Iris pigment epithelial cell (primary cell): ENCODE measurements around the gene SNTB2.
A peak's percentile ranks its signal among the peaks of the same experiment; 100 is the strongest.

ENCODE experiments used
- DNase-seq: peaks from one replicate; pipeline ENCODE4 v3.0.0-alpha.2; 2011; ENCODE audit warnings: low read depth

SNTB2 gene

DNA sequence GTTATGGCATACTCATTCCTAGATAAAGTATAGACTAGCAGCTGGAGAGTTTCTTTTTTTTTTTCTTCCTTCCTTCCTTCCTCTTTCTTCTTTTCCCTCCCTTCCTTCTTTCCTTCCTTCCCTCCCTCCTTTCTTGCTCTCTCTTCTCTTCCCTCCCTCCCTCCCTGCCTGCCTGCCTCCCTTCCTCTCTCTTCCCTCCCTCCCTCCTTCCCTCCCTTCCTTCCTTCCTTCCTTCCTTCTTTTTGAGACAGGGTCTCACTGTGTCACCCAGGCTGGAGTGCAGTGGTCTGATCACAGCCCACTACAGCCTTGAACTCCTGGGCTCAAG is 7.0 kb upstream of the SNTB2 start:
- no peak for DNase-seq

DNA sequence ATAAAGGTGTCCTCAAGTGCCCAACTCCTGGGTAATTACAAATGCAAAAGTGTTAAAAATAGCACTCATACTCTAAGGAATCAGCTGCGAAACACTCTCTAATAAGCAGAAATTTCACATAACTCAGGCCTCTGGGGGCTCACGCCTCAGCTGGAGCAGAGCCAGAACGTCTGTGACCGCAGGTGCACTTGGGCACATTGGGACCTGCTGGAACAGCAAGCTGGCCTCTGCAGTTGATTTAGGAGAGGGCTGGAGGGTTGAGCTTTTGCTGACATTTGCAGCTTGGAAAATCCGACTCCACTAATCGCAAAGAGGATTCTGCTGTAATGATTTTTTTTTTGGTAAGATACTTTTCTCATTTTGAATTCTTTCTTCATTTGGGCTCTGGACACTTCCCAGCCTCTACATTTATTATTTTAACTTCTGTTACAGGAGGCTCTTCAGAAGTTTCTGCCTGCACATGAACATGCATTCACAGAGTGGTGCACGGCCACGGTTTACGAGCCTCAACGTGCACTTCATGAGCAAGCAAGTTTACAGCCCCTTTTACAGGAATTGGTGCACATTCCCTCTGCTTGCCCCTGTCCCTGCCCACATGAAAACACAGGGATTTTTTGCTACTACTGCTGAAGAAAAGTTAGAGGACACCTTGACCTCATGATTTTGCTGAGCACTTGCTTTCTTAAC is 4.1 kb upstream of the SNTB2 start:
- DNase-seq, result no peak

DNA sequence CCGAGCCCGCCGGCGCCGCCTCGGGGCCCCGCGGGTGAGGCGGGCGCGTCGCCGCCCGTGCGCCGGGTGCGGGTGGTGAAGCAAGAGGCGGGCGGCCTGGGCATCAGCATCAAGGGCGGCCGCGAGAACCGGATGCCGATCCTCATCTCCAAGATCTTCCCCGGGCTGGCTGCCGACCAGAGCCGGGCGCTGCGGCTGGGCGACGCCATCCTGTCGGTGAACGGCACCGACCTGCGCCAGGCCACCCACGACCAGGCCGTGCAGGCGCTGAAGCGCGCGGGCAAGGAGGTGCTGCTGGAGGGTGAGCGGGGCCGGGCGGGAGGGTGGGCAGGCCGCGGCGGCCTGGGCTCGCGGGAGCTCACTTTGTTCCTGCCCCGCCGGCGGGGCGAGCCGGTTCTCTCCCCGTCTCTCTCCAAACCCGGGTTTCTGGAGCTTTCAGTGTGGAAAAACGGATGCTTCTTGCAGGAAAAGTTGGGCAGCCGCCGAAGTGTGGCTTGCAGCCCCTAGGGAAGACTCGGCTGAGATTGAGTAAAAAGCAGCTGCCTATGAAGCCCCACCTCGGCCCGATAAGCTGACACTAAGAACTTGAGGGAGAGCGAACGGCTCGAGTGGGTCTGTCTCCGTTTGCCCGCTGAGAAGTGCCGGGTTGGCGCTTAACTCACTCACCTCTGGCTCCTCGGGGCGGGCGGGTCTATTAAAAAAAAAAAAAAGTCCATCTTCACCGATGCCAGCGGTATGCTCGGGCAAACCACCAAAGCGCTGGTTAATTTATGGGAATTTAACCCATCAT is 677 bp downstream of the SNTB2 start:
- DNase-seq, result peak; percentile 47

DNA sequence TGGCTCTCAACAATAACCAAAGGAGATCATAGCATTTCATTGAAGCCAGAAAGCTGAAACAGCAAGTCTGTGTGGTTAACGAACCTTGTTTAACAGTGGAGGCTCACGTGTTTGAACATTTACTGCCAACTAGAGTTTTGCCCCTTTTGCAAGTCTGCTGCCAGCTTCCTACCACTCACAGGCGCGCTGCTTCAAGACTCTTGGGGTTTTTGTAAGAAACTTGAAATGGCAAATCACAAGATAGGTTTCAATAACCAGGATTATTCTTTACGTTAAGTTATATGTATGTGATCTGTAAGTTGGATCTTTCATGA is 1.2 kb downstream of the SNTB2 start:
- DNase-seq, result no peak

DNA sequence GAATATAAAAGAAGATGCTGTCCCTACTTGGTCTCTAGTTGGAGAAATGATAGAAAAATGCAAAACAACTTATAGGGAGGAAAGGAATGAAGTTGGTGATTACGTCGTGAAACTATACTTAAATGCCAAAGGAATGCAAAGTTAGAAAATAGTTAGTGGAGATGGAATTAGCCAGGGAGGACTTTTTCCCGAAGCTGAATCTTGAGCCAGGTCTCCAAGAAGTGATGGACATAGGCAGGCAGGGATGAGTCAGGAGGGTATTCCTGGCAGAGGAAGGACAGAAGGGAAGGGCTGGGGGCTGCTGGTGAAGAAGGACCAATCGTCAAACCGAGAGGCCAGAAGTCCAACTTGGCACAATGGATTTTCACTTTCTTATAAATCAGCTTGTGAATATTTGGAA is 1.8 kb downstream of the SNTB2 start:
- peak; percentile 57 for DNase-seq

DNA sequence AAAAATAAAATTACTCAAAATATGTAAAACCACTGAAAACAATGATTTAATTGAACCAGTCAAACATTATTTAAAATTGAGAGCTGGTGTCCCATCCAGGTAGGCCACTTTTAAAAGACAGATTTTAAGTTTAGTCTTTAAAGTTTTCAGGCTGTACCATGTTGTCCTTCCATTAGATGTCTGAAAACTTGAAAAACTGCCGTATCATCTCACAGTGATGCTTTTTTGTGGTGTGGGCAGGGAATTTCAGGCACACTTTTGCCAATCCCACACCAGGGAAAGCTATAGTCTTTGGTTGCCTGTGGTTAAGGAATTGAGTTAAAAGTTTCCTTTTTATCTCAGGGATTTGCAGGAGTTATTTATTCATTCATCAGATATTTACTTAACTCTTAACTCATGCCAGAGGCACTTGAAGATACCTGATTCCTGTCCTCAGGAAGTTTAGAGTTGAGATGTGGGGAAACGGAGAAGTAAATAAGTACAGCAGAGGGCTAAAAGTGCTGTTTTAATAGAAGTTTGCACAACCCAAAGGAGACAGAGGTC is 3.2 kb downstream of the SNTB2 start:
- no peak for DNase-seq

DNA sequence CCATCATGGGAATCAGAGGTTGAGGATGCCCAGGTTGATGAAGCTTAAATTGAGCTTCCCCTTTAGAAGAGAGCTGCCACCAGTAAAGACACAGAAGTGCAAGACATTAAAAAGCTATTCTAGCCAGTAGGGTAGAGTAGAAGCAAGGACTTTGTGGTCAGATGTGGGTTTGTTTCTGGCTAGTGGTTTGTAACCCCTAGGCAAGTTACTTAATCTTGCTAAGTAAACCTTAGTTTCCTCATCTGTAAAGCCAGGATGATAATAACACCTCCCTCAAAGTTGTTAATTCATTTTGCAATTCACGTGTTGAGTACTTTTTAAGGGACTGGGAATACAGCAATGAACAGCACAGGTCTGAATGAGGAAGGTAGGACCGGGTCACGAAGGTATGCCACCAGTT is 3.6 kb downstream of the SNTB2 start:
- DNase-seq, result peak; percentile 55

DNA sequence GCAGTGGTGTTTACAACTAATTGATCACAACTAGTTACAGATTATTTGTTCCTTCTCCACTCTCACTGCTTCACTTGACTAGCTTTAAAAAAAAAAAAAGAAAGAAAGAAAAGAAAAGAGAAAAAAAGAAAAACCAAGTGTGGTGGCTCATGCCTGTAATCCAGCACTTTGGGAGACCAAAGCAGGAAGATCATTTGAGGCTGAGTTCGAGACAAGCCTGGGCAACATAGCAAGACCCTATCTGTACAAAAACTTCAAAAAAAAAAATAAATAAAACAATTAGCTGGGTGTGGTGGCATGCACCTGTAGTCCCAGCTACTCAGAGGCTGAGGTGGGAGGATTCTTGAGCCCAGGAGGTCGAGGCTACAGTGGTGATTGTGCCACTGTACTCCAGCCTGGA is 4.2 kb downstream of the SNTB2 start:
- DNase-seq, result no peak

DNA sequence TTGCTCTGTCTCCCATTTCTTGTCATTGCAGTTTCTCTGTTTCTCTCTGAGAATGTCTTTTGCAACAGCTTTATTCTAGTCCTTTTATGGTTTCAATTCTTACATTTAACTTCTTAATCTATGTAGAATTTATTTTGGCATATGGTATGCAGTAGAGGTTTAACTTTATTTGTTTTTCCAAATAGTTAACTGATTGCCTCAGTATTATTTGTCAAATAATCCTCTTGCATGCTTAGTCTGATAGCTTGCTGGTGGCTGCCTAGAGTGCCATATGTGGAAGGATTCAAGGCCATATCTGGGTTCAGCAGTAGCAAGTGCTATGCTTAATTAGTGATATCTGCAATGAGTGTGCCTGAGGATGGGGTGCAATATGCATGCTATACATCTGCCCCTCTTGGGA is 6.9 kb downstream of the SNTB2 start:
- DNase-seq, result peak; percentile 54

DNA sequence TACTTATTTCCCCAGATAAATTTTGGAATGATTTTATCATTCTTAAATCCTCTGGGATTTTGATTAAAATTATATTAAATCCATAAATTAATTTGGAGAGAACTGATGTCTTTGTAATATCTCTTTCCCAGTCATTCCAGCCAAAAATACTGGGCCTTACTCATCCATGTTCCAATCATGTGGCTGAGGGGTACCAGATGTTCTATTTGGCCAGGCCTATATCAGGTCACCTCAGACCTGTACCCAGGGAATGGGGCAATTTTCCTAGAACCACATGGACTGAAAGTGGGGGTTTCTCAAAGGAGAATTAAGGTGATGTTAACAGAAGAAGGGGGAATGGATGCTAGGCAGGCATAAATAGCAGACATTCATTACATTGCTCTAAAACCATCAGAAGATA is 7.5 kb downstream of the SNTB2 start:
- DNase-seq, result no peak

DNA sequence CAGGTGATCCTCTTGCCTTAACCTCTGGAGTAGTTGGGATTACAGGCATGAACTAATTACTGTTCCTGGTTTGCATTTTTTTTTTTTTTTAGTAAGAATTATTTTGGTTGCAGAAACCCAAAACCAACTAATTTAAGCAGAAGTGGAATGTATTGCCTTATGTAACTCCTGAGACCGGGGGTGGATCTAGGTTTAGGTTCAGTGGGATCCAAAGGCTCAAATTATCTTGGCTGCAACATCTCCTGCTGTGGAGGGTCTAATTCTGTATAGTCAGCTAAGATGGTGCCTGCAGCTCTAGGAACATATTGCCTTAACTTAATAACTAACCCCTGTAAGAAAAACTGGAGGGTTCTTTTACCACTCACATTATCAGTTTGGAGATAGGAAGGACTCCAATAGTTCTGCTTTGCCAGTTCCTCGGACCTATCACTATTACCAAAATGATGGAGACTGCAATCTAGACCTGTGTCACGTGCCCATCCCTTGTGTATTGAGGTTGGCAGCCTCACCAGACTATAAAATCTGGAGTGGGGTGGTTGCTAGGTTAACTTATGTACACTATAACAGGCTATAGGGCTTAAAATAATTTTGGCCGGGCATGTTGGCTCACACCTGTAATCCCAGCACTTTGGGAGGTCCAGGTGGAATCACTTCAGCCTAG is 8.5 kb downstream of the SNTB2 start:
- DNase-seq, result no peak

DNA sequence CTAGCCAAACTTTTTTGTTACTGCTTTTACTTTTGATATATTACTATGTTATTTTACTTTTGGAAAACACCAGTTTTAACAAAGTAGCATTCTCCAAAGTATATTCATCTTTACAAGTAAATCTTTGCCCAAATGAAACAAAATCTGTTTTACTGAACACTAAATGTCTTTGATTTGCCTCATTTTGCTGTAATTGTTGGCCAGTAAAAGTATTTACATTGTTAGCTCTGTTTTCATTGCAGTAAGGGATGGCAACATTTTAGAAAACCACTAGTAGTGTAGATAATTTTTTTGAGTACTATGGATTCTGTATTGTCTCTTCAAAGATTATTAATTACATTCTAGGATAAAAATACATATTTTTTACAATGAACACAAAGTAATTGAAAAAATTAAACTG is 10.6 kb downstream of the SNTB2 start:
- DNase-seq, result no peak

DNA sequence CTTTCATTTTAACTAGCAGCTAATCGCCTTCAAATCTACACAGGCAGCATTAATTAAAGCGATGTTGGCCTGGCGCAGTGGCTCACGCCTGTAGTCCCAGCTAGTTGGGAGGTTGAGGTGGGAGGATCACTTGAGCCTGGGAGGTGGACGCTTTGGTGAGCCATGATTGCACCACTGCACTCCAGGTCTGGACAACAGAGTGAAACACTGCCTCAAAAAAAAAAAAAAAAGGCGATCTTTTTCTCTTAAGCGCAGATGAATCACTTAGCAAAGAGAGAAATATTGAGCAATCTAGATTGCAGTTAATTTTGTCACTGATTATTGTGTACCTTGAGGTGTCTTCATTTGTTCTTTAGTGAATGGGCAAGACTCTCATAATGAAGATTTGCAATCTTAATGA is 12.4 kb downstream of the SNTB2 start:
- DNase-seq, result peak; percentile 91

DNA sequence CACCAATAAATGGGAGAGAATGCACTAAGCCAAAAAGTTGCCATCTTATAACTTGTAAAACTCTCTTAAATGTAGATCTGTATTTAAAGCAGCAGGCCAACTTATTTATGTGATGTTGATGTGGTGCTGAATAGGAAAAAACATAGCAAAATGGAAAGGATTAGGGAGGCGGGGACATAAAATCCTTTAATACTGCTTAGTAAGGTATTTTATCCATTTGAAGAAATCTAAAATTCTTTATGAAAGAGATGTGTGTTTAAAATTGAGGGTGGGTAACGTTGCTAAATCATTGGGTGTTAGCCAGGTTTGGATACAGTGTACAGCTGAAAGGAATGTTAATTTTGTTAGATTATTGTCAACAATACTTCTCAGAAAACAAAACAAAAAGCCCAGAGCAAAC is 14.3 kb downstream of the SNTB2 start:
- no peak for DNase-seq

DNA sequence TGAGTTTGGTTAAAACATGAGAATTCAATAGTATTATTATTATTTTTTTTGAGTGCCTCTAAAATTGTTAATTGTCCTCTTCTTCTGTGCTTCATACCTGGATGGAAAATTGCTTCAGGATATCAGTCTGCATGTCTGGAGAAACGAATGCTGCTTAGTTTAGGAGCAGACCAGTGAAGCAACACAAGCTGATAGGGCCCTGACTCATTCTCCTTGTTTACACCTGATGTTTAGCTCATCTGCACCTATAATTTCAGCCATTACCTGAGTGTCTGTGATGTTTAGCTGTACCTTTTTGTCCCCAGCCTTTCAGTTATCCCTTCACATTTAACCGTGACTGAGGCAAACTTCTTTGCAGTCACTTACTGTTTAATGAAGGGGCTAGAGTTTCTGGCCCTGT is 14.8 kb downstream of the SNTB2 start:
- peak; percentile 49 for DNase-seq

DNA sequence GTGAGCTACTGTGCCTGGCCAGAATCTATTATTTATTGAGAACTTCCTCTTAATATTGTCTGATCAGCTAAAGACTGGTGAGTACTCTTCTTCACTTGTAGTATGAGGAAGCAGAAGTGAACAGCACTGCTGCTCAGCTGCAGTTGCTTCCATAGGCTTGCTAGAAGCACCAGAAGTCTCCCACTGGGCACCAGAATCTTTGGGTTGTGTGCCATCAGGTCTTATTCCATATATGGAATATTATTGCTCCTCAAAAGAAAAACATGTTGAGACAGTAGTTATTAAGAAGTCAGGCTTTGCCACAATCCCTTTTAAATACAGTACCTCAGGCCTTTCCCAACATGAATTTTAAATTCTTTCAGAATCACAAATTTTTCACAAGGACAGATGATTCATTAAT is 17.2 kb downstream of the SNTB2 start:
- DNase-seq, result no peak

DNA sequence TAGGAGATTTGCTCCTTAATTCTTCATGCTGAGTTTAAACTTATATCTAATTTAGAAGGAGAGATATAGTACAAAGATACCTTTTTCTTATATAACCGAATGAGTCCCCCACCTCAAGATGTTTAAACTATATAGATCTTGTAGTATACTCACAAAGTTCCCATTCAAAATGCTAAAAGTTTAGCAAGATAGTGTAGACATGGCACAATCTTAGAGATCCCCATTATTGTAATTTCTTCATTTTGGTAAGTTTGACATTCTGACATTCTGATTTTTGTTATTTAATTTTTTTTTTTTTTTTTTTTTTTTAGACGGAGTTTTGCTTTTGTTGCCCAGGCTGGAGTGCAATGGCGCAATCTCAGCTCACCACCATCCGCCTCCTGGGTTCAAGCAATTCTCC is 22.8 kb downstream of the SNTB2 start:
- no peak for DNase-seq

DNA sequence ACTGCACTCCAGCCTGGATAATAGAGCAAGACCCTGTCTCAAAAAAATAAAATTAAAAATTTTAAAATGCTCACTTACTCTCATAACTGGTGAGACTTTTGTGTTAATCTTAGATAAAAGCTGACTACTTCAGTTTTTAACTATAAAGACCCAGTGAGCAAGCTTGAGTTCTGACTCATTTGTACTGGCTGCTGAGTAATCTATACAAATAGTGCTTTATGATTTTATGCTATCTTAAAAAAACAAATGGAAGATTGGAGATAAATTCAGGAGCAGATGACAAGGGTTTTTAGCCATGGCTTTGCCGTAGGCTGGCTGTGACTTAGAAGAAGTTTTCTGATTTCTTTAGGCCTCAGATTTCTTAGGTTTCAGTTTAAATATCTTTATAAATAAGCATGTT is 30.5 kb downstream of the SNTB2 start:
- peak; percentile 70 for DNase-seq

DNA sequence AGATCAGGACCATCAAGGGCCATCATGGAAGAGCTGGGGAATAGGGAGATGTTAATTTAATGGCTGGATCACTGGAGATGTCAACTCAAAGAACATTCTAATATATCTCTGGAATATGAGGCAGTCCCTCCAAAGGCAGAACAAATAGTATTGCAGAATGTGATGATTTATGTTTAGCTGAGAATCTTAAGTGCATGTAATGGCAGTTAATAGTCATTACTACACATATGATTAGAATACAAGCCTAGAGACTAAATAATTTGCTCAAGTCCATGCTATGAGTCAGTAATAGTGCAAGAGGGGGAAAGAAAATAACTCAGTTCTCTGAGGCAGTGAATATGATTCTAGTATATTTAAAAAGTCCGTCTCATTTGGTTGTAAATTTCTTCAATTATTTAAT is 32.3 kb downstream of the SNTB2 start:
- DNase-seq, result no peak

DNA sequence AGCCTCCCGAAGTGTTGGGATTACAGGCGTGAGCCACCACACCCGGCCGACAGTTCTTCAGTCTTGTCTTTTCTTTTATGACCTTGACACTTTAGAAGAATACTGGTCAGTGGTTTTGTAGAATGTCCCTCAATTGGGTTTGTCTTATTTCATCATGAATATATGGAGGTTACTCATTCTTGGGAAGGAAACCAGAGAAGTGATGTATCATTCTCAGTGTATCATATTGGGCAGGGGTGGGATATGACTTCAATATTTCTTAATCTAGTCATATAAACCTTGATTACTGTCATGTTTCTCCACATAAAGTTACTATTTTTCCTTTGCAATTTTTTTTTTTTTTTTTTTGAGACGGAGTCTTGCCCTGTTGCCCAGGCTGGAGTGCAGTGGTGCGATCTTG is 36.9 kb downstream of the SNTB2 start:
- DNase-seq, result peak; percentile 76

DNA sequence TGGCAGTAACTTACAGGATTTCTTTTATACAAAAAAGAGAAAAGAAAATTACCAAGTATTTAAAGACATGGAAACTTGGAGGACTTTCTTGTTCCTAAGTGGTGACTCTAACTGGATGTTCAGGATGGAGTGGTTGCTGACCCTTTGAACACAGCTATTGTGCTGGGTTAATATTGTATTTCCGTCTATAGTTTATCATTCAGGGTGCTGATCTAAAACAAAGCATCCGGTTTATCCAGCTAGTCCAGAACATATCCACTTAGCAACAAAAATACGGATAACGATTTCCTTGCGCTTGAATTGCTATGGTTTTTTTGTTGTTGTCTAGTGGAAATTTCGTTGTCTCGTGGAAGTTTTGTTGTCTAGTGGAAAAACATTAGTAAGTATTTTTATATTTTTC is 38.2 kb downstream of the SNTB2 start:
- DNase-seq, result no peak

DNA sequence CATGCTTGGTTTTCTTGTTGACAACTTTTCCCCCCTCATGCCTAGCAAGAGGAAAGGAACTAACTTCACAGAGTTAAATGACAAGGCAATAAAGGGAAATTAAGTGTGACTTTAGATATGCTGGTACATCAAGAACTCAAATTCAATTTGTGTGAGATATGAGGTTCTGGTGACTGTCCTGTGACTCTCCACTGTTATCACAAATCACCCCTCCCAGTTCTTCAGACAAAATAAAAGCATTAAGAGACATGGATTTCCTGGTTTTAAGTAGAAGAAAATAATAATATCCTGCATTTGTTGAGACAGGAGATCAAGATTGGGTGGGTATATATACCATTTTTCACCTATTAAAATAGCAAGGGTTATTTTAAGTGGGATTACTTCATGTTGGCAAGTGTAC is 46.2 kb downstream of the SNTB2 start:
- no peak for DNase-seq

DNA sequence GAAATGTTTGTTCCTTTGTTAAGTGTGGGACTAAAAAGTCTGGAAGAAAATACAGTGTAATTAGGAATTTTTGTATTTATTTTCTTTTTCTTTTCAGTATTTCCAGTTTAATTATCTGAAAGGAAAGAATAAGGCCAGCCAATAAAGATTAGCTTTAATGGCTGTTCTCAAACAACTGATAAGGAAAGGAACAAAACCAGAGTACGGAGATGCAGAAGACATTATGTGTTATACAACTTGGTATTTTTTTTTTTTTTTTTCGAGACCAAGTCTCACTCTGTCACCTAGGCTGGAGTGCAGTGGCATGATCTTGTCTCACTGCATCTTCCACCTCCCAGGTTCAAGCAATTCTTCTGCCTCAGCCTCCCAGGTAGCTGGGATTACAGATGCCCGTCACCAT is 47.5 kb downstream of the SNTB2 start:
- DNase-seq, result no peak
